RCC 7860 (cell line): ENCODE results near the gene DISP3.

Experiments
- DNase-seq: peaks from one replicate; pipeline ENCODE4 v3.0.0-alpha.2; 2015; ENCODE audit warnings: low spot score
- FAIRE-seq: peaks from 2 replicates; lab custom pipeline; 2012; peaks lifted over from hg19 to GRCh38; lab: Jason Lieb, UNC

DISP3 gene

GRCh38 chr1:11525516-11525915, 46.6 kb downstream of the DISP3 start:
- DNase-seq (no peak), FAIRE-seq (no peak)

- FAIRE-seq = no peak
- no peak for DNase-seq
Observed at GRCh38 chr1:11526071-11526895, 47.3 kb downstream of the DISP3 start.

- FAIRE-seq = no peak
- DNase-seq = no peak
Observed at GRCh38 chr1:11527541-11528452, 48.8 kb downstream of the DISP3 start.

GRCh38 chr1:11528611-11529261, 49.8 kb downstream of the DISP3 start:
- FAIRE-seq (no peak), DNase-seq (no peak)

- FAIRE-seq (no peak), DNase-seq (no peak)
Observed at GRCh38 chr1:11529330-11529729, 50.4 kb downstream of the DISP3 start.

GRCh38 chr1:11529763-11530730, 51.1 kb downstream of the DISP3 start:
- no peak for FAIRE-seq
- DNase-seq = no peak

GRCh38 chr1:11530731-11531311, 51.9 kb downstream of the DISP3 start:
- DNase-seq = no peak
- no peak for FAIRE-seq

GRCh38 chr1:11531314-11531870, 52.4 kb downstream of the DISP3 start:
- DNase-seq = no peak

GRCh38 chr1:11531943-11532342, 53.0 kb downstream of the DISP3 start:
- no peak for FAIRE-seq

More at GRCh38 chr1:11531314-11531870, 52.4 kb downstream of the DISP3 start:
- FAIRE-seq = no peak

GRCh38 chr1:11533790-11534787, 55.1 kb downstream of the DISP3 start:
- FAIRE-seq = no peak
- DNase-seq = no peak

More at GRCh38 chr1:11531943-11532342, 53.0 kb downstream of the DISP3 start:
- no peak for DNase-seq

- DNase-seq (no peak), FAIRE-seq (no peak)
Observed at GRCh38 chr1:11534846-11535245, 55.9 kb downstream of the DISP3 start.

- no peak for DNase-seq
- FAIRE-seq = no peak
Observed at GRCh38 chr1:11535316-11535715, 56.4 kb downstream of the DISP3 start.

GRCh38 chr1:11535761-11536572, 57.0 kb downstream of the DISP3 start:
- no peak for DNase-seq
- no peak for FAIRE-seq

GRCh38 chr1:11536573-11537379, 57.8 kb downstream of the DISP3 start:
- FAIRE-seq = no peak

GRCh38 chr1:11537380-11537764, 58.4 kb downstream of the DISP3 start:
- DNase-seq = no peak
- no peak for FAIRE-seq

More at GRCh38 chr1:11536573-11537379, 57.8 kb downstream of the DISP3 start:
- DNase-seq = no peak

- FAIRE-seq = no peak
- DNase-seq = no peak
Observed at GRCh38 chr1:11537854-11538591, 59.1 kb downstream of the DISP3 start.
